ENCODE results near the gene MAPK14.

The MAPK14 gene

DNA sequence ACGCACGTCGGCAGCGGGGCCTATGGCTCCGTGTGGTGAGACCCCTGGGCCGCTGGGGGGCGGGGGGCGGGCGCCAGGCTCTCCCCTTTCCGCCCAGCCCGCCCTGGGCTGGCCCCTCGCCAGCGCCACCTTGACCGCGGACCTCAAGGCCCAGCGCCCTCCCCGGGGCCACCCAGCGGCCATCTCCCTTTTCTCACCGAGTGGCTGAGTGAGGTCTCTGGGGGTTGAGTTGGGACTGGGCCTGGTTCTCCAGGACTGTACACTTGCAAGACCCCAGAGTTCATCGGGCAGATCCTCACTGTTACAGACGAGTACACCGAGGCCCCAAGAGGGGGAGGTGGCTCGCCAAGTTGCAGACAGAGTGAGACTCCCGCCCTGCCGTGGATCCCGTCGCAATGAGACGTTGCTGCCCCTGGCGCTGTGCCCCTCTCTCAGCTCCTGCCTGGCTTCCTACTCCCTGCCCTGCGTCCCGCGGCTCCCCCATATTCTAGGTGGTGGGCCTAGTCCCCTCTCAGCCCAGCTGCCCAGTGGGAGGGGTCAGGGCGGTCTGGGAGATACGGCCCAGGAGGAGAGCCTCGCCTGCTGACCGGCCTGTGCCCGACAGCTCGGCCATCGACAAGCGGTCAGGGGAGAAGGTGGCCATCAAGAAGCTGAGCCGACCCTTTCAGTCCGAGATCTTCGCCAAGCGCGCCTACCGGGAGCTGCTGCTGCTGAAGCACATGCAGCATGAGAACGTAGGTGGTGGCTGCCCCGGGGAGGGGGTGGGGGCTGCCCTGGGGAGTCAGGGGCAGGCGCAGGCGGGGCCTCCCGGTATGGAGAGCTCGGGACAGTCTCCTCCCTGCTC, 103.3 kb downstream of the MAPK14 start:
- DNase-seq = no peak
- intact Hi-C loops (cut with DNase I) = no loop called here

DNA sequence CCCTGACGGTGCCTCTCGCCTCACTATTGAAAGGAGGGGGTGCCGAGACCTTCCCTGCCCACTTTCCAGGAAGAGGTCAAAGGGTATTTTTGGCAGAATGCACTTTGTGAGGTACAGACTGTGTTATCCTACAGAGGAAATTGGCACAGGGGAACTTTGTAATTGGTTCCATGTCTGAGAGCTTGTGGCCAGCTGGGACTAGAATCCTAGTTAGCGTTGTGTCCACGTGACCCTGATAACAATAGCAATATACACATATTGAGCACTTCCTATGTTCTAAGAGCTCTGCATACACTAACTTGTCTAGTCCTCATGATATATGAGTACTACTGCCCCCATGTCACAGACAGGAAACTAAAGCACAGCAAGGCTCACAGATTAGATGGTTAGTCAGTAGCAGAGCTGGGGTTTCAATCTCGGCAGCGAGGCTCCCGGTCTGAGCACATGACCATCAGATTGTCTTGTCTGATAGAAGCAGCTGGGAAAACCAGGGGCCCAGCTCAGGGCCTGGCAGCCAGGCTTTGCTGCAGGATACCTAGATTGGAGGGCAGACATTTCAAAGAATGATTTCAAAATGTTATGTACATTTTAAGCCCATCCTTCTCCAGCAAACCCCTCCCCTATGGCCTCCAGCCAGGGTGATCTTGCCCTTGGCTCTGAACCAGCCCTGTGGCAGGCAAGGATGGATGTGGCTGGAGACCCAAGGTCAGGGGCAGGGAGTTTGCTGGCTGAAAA, 104.1 kb downstream of the MAPK14 start:
- DNase-seq = peak in 5 of 10 donors; percentile 30 to 93 (median 58)
- intact Hi-C loops (cut with DNase I) = no loop called here

DNA sequence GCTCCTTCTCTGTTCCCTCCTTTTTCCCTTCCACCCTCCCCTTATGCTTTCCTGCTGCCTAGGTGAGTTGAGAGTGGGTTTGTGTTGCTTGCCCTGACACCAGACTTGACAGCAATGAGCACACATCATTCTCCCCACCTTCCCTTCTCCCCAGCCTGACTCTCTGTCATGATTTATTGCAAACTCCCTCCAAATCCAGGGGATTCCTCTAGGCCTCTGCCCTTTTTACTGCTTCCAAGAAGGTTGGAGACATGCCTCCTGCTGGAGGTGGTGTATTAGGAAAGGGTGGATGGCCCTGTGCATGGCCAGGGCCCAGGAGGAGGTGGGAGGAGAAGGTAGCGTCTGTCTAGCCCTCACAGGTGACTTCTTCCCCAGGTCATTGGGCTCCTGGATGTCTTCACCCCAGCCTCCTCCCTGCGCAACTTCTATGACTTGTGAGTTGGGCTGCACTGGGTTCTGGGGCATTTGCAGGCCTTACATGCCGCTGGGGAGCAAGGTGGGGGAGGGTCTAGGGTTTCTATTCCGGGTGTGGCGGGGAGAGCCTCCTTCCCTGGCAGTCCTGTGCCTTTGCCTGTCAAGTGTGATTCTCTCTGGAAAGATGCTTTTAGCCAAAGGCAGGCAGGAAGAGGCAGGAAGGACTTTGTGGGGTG, 104.8 kb downstream of the MAPK14 start:
- intact Hi-C loops (cut with DNase I) = no loop called here
- no peak for DNase-seq

DNA sequence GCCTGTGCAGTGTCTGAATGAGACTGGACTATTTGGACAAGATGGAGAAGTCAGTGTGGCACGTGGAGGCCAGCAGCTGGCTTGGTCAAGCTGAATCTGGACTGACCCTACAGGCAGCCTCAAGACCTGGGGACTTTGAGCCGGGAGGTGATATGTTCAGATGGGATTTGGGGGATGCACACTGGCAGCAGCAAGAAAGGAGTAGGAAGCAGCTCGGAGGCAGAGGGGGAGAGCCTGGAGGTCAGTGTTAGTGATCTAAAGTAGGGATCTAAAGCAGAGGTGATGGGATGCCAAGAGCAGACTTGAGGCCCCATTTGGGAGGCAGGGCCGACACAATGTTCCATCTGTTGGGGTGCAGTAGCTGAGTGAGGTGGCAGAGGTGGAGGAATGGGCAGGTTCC, 105.5 kb downstream of the MAPK14 start:
- no peak for DNase-seq
- intact Hi-C loops (cut with DNase I) = no loop called here

GRCh38 chr6:36133912-36134311, 106.3 kb downstream of the MAPK14 start:
- intact Hi-C loops (cut with DNase I) = no loop called here
- no peak for DNase-seq

GRCh38 chr6:36135053-36135731, 107.6 kb downstream of the MAPK14 start:
- intact Hi-C loops (cut with DNase I) = no loop called here

DNA sequence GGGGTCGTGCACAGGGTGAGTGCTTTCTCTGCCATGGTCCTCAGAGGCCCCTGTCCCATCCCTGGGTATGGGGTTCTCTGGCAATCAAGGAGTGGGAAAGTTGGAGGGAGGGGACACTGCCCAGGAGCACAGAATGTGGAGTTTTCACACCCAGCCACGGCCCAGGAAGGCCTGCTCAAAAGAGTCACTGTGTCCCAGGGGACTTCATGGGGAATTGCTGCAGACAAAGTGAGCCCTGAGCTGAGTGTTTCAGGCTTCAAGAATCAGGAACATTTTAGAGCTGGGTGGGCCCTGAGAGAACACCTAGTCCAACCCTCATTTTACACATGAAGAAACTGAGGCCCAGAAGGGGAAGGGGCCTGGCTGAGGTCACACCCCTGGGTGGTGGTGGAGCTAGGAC, 108.4 kb downstream of the MAPK14 start:
- DNase-seq = no peak
- intact Hi-C loops (cut with DNase I) = no loop called here

More at GRCh38 chr6:36135053-36135731, 107.6 kb downstream of the MAPK14 start:
- DNase-seq = peak in 1 of 10 donors; percentile 88

GRCh38 chr6:36136551-36136950, 108.9 kb downstream of the MAPK14 start:
- DNase-seq = peak in 1 of 10 donors; percentile 81

GRCh38 chr6:36138667-36139066, 111.1 kb downstream of the MAPK14 start:
- intact Hi-C loops (cut with DNase I) = no loop called here

More at GRCh38 chr6:36136551-36136950, 108.9 kb downstream of the MAPK14 start:
- intact Hi-C loops (cut with DNase I) = no loop called here

DNA sequence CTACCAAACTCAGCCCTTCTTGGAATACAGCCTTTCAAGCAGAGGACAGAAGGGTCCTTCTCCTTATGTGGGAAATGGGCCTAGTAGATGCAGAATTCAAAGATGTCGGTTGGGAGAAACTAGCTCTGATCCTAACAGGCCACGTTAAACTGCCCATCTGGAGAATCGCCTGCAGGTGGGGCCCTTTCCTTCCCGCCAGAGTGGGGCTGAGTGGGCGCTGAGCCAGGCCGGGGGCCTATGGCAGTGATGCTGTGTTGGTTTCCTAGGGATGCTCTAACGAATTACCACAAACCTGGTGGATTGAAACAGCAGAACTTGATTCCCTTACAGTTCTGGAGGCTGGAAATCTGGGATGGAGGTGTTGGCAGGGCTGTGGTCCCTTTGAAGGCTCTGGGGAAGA, 111.8 kb downstream of the MAPK14 start:
- DNase-seq = peak in 4 of 10 donors; percentile 47 to 92 (median 72)
- intact Hi-C loops (cut with DNase I) = no loop called here

More at GRCh38 chr6:36138667-36139066, 111.1 kb downstream of the MAPK14 start:
- DNase-seq = peak in 1 of 10 donors; percentile 65

DNA sequence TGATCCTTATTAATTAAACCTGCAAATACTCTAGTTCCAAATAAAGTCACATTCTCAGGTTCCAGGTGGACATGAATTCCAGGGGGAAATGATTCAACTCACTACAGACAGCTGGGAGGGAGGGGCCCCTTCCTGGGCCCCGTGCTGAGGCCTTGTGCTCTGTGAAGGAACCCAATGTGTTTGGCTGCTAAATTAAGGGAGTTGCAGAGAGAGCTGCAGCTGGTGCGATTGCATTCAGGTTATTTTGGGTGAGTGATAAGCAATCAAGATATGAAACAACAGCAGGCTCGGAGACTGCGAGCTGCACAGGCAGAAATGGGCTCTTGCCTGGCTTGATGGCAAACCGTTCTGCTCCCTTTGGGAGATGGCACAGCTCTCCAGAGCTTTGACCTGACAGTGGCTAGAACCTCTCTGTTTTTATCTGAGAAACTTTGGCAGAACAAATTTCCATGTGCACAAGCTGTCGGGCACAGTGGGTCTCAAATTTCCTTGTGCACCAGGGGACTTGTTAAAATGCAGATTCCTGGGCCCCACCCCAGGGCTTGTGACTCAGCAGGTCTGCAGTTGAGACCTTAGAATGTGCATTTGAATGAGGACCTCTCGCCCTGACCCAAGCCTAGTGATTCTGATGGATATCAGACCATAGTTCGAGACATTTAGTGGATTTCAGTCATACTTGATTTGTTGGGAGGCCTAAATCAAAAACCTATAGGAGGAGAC, 112.5 kb downstream of the MAPK14 start:
- intact Hi-C loops (cut with DNase I) = no loop called here
- DNase-seq = peak in 7 of 10 donors; percentile 41 to 93 (median 54)

GRCh38 chr6:36141091-36141490, 113.5 kb downstream of the MAPK14 start:
- no peak for DNase-seq
- intact Hi-C loops (cut with DNase I) = no loop called here

DNA sequence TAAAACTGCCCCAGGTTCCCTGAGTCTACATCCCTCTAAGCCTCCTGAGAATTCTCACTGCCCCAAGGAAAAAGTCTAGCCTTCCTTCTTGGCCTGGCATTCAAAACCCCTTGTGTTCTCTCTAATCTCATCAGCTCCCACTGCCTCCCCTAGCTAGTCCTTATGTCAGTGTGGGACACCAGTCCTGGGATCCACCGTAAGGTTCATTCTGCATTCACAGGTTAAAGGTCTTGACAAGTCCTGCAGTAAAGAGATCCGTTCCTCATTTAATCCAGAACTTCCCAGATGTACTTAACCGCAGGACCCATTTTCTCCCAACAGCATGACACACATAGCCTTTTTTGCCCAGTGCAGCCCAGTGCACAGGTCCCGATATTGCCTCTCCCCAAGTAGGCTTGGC, 114.4 kb downstream of the MAPK14 start:
- DNase-seq = no peak
- intact Hi-C loops (cut with DNase I) = no loop called here

- no peak for DNase-seq
These were observed 115.6 kb downstream of the MAPK14 start for GRCh38 chr6:36142971-36143838.

DNA sequence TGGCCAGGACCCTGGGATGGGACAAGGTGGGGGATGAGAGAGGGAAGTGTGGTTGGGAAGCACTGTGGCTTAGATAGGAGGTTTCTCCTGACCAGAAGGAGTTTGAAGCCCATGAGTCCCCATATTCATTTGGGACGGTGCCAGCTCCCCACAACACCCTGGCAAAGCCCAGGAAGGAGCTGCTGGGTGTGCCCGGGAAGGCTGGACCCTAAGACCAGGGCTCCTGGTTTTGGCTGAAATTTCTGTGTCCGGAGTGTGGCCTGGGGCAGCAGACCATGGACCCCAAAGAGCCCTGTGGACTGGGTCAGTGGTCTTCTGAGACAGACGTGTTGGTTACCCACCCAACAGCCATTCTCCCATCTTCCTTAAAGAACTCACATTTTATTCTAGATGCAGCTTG, 117.9 kb downstream of the MAPK14 start:
- intact Hi-C loops (cut with DNase I) = no loop called here
- no peak for DNase-seq

More at GRCh38 chr6:36142971-36143838, 115.6 kb downstream of the MAPK14 start:
- intact Hi-C loops (cut with DNase I) = no loop called here

DNA sequence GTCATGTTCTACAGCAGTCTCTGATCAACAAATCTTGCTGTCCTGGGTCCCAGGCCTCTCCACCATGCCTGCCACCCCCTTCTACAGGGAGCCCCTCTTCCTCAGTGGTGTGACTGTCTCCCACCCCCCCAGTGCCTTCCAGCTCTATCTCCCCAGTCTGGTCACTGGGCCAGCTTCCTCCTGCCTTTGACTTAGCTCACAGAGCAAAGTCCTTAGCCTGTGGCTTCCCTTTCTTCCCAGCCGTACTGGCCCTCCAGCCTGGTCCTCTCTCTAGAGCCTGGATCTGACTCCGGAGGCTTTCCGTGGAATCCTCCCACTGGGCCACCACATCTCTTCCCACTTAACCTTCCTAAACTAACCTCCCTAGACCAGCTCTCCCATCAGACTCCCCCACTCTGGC, 119.7 kb downstream of the MAPK14 start:
- intact Hi-C loops (cut with DNase I) = no loop called here
- no peak for DNase-seq

- no peak for DNase-seq
- intact Hi-C loops (cut with DNase I) = no loop called here
These were observed 121.9 kb downstream of the MAPK14 start for GRCh38 chr6:36149476-36149875.

DNA sequence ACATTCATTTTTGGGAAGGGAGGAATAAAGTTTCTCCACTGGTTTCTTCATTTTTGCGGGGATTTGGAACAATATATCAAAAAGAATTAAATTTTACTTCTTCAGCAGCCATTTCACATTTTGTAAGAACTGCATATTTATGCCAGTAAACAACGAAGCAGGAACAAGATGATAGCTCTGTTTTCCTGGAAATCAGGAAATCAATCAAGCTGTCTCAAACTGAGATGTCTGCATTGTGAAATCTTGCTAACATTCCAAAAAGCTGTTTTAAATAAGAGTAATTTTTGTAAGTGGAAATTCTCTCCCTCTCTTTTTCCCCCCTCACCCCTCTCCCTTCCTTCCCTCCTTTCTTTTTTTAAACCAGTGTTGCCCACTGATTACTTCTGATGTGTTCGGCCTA, 122.7 kb downstream of the MAPK14 start:
- intact Hi-C loops (cut with DNase I) = no loop called here
- DNase-seq = no peak

DNA sequence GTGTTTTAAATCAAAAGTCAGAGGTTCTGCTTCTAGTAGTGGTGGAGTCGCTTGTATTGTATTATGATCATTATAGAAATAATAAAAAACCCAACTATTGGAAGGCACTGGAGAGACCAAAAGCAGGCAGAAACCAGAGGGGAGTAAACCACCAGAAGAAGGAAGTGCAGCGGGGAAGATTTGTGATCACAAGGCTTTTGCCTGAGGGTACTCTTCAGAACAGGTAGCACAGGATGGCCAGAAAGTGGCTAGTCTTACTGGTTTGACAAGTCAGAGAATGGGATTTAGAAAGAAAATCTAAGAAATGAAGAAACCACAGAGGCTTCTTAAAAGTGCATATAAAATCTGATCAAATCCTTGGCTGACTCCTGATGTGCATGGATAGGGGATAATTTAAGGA, 126.7 kb downstream of the MAPK14 start:
- DNase-seq = no peak
- intact Hi-C loops (cut with DNase I) = no loop called here
